ENCODE data around the gene PLAAT1.

Gene PLAAT1

GRCh38 chr3:193240850-193241706 is at the start of gene PLAAT1:
TSS of gene PLAAT1 (plus strand) at chr3:193241222. CDS start at chr3:193255651, 14,429 bp downstream.
- DNase-seq (ENCODE audit: low read depth in 2 of 2), result peak; percentile 16 to 49
- peak within 1 kb of the TSS; percentile 33 to 36 for H3K4me3 ChIP-seq (replicated peaks in 1 of 2; ENCODE audit: low read depth in 2 of 2, low read length in 2 of 2)
- no peak for TF ChIP-seq CTCF (IDR thresholded peaks at IDR 0.05; ENCODE audit: low read depth, low read length)

- no peak for TF ChIP-seq CTCF (IDR thresholded peaks at IDR 0.05; ENCODE audit: low read depth, low read length)
- H3K4me3 ChIP-seq (replicated peaks in 1 of 2; ENCODE audit: low read depth in 2 of 2, low read length in 2 of 2), result no peak overlapping the region
- no peak for DNase-seq (ENCODE audit: low read depth in 2 of 2)
Measured at GRCh38 chr3:193194371-193194770, 46.7 kb upstream of the PLAAT1 start.

GRCh38 chr3:193196746-193197145 is 44.3 kb upstream of the PLAAT1 start:
- no peak for TF ChIP-seq CTCF (IDR thresholded peaks at IDR 0.05; ENCODE audit: low read depth, low read length)
- DNase-seq (ENCODE audit: low read depth in 2 of 2), result no peak
- H3K4me3 ChIP-seq (replicated peaks in 1 of 2; ENCODE audit: low read depth in 2 of 2, low read length in 2 of 2), result no peak overlapping the region

GRCh38 chr3:193207290-193208273 is 33.4 kb upstream of the PLAAT1 start:
- no peak for TF ChIP-seq CTCF (IDR thresholded peaks at IDR 0.05; ENCODE audit: low read depth, low read length)
- H3K4me3 ChIP-seq (replicated peaks in 1 of 2; ENCODE audit: low read depth in 2 of 2, low read length in 2 of 2), result no peak overlapping the region
- DNase-seq (ENCODE audit: low read depth in 2 of 2), result no peak

GRCh38 chr3:193210618-193211017 is 30.4 kb upstream of the PLAAT1 start:
- no peak overlapping the region for H3K4me3 ChIP-seq (replicated peaks in 1 of 2; ENCODE audit: low read depth in 2 of 2, low read length in 2 of 2)
- TF ChIP-seq CTCF (IDR thresholded peaks at IDR 0.05; ENCODE audit: low read depth, low read length), result no peak
- no peak for DNase-seq (ENCODE audit: low read depth in 2 of 2)

- DNase-seq (ENCODE audit: low read depth in 2 of 2), result no peak
- TF ChIP-seq CTCF (IDR thresholded peaks at IDR 0.05; ENCODE audit: low read depth, low read length), result no peak
- no peak overlapping the region for H3K4me3 ChIP-seq (replicated peaks in 1 of 2; ENCODE audit: low read depth in 2 of 2, low read length in 2 of 2)
Measured at GRCh38 chr3:193211173-193211572, 29.8 kb upstream of the PLAAT1 start.
